Progenitor cell of endocrine pancreas (in vitro differentiated cells): ENCODE measurements around the gene VPS33A. TPM values are rescaled to one million over a fixed set of nuclear protein-coding genes. Genes with fewer than 3 reads are reported as not detected.

Experiments used
- DNase-seq: peaks from one replicate; pipeline ENCODE4 v3.0.0; 2021; ENCODE audit warnings: low spot score; ENCODE audit not compliant: unreplicated experiment
- H3K27ac Mint-ChIP-seq: 2 replicates; pipeline ENCODE4 v1.8.0; 2021; ENCODE audit warnings: mild to moderate bottlenecking, moderate library complexity, mixed read lengths
- H3K27me3 Mint-ChIP-seq: 2 replicates; pipeline ENCODE4 v1.8.0; 2021; ENCODE audit warnings: mixed read lengths
- H3K36me3 Mint-ChIP-seq: 2 replicates; pipeline ENCODE4 v1.8.0; 2022; ENCODE audit warnings: mixed read lengths; ENCODE audit not compliant: insufficient read depth
- H3K4me1 Mint-ChIP-seq: 2 replicates; pipeline ENCODE4 v1.8.0; 2021; ENCODE audit warnings: low read depth, mixed read lengths
- H3K4me3 Mint-ChIP-seq: 2 replicates; pipeline ENCODE4 v1.8.0; 2021; ENCODE audit warnings: low read depth, mild to moderate bottlenecking, moderate library complexity, mixed read lengths
- H3K9me3 Mint-ChIP-seq: 2 replicates; pipeline ENCODE4 v1.8.0; 2021; ENCODE audit warnings: low read depth, mixed read lengths
- total RNA-seq: library from RNA; stranded (reverse); gene quantifications from 2 replicates; pipeline ENCODE4 v1.2.1, GENCODE V29; 2021
- TF ChIP-seq, protein P1 (sequence below): fragments of 200-600 bp; sonication (generic); IDR thresholded peaks from one replicate; pipeline ENCODE4 v1.5.0; 2021; ENCODE audit warnings: antibody characterized with exemption, mild to moderate bottlenecking; ENCODE audit not compliant: unreplicated experiment

Gene VPS33A
- total RNA-seq, 1 donor from 2014 or later = 33.2 TPM

DNA sequence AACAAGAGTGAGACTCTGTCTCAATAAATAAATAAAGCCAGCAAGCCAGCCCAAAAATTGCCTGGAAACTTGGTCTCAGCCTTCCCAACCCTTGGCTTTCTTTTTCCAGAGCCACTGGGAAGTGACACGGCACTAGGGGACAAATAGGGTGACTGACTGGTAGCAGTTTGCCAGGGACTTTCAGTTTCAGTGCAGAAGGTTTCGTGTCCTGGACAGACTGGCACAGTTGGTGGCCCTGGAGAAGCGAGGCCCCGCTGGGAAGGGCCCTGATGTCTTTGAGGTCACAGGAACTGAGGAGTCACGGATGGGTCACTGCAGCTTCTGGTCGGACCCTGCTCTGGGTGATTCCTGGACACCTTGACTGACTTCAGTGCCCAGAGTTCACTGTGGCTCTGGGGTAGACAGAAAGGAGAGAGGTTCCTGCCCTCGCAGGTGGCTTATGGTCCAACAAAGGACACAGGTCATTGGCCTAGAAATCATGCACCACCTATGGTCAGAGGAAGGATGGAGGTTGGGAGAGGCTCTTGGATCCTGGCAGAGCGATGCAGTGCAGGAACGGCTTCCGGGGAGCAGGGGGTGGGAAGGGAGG lies 80.7 kb downstream of the VPS33A start:
- DNase-seq = no peak
- no peak overlapping the region for H3K4me3 Mint-ChIP-seq

GRCh38 chr12:122185079-122185478 lies 81.2 kb downstream of the VPS33A start:
- H3K36me3 Mint-ChIP-seq = no peaks in the 10 kb centered on the region
- H3K9me3 Mint-ChIP-seq = no peaks in the 10 kb centered on the region
- H3K4me3 Mint-ChIP-seq = no peak overlapping the region
- DNase-seq = no peak
- H3K27ac Mint-ChIP-seq = no peak overlapping the region
- TF ChIP-seq, protein P1, sequence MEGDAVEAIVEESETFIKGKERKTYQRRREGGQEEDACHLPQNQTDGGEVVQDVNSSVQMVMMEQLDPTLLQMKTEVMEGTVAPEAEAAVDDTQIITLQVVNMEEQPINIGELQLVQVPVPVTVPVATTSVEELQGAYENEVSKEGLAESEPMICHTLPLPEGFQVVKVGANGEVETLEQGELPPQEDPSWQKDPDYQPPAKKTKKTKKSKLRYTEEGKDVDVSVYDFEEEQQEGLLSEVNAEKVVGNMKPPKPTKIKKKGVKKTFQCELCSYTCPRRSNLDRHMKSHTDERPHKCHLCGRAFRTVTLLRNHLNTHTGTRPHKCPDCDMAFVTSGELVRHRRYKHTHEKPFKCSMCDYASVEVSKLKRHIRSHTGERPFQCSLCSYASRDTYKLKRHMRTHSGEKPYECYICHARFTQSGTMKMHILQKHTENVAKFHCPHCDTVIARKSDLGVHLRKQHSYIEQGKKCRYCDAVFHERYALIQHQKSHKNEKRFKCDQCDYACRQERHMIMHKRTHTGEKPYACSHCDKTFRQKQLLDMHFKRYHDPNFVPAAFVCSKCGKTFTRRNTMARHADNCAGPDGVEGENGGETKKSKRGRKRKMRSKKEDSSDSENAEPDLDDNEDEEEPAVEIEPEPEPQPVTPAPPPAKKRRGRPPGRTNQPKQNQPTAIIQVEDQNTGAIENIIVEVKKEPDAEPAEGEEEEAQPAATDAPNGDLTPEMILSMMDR = no peak
- no peaks in the 10 kb centered on the region for H3K4me1 Mint-ChIP-seq
- peaks cover 6% of the 10 kb centered on the region for H3K27me3 Mint-ChIP-seq

More for the DNA sequence above, 80.7 kb downstream of the VPS33A start:
- H3K9me3 Mint-ChIP-seq = no peaks in the 10 kb centered on the region
- H3K27ac Mint-ChIP-seq = no peak overlapping the region
- no peaks in the 10 kb centered on the region for H3K36me3 Mint-ChIP-seq
- TF ChIP-seq, protein P1 = no peak
- H3K4me1 Mint-ChIP-seq = no peaks in the 10 kb centered on the region
- peaks cover 6% of the 10 kb centered on the region for H3K27me3 Mint-ChIP-seq

- H3K4me3 Mint-ChIP-seq = peak overlapping the region; percentile 74
- TF ChIP-seq, protein P1 = no peak
- peaks cover 8% of the 10 kb centered on the region for H3K27me3 Mint-ChIP-seq
- no peaks in the 10 kb centered on the region for H3K36me3 Mint-ChIP-seq
- no peaks in the 10 kb centered on the region for H3K4me1 Mint-ChIP-seq
- DNase-seq = no peak
- no peak overlapping the region for H3K27ac Mint-ChIP-seq
- H3K9me3 Mint-ChIP-seq = no peaks in the 10 kb centered on the region
Measured at GRCh38 chr12:122184517-122184916, 81.8 kb downstream of the VPS33A start.

GRCh38 chr12:122183588-122183940 lies 82.7 kb downstream of the VPS33A start:
- Mint-ChIP-seq H3K27ac (no peak overlapping the region), H3K27me3 (peaks cover 8% of the 10 kb centered on the region), H3K4me1 (no peaks in the 10 kb centered on the region), H3K9me3 (no peaks in the 10 kb centered on the region), H3K4me3 (peak overlapping the region; percentile 74), H3K36me3 (no peaks in the 10 kb centered on the region)
- TF ChIP-seq, protein P1 = no peak
- no peak for DNase-seq

DNA sequence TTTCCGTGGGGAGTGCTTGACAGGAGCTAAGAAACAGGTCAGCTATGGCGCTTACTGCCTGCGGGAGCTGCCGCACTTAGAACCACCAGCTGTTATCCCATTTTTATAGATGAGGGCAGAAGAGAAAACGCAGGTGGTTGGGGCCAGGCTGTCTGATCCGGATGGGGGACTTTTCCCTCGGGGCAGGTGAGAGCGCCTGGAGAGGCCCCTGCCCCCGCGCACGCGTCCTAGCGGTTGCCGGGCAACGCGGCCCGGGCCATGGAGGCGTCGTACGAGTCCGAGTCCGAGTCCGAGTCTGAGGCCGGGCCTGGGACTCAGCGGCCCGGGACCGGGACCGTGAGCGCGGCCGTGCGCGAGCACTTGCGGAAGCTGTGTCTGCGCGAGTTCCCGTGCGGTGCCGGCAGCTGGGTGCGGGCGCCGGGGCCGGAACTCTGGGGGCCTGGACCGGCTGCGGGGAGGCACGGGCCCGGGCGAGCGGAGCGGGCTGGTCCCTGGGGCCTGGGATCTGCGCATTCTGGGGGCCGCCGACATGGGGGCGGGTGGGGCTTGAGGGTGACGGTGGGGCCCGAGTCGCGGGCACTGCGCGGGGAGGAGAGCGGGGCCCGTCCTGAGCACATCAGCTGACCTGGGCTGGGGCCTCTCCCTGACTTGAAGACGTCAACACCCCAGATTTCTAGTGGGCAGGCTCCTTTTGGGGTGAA lies 83.3 kb downstream of the VPS33A start, which contains the start of gene LRRC43:
LRRC43 (plus strand) TSS at position 237 of the 701 bp plus-strand sequence; CDS start at position 259, 22 bp downstream.
- DNase-seq = peak; percentile 61
- Mint-ChIP-seq H3K4me1 (no peaks in the 10 kb centered on the region), H3K36me3 (no peaks in the 10 kb centered on the region), H3K27ac (peak within 1 kb of the TSS; percentile 67), H3K9me3 (no peaks in the 10 kb centered on the region), H3K4me3 (peak within 1 kb of the TSS; percentile 74), H3K27me3 (peaks cover 8% of the 10 kb centered on the region)
- TF ChIP-seq, protein P1 = no peak

Other genes starting within 250 kb of the VPS33A start
- gene BCL7A, start 244.6 kb downstream of the VPS33A start, total RNA-seq = 43.7 and 49.3 TPM in 2 replicates
- 48.6 and 48.7 TPM in 2 replicates for gene MLXIP, start 187.7 kb downstream of the VPS33A start, total RNA-seq
- gene IL31, start 92.3 kb downstream of the VPS33A start, total RNA-seq = not detected in 2 replicates
- gene LRRC43, start 83.4 kb downstream of the VPS33A start, total RNA-seq = 5.4 and 5.5 TPM in 2 replicates
- gene B3GNT4, start 62.8 kb downstream of the VPS33A start, total RNA-seq = 0.27 and 0.91 TPM in 2 replicates
- gene DIABLO, start 40.4 kb downstream of the VPS33A start, total RNA-seq = 63.8 and 65.3 TPM in 2 replicates
- gene CLIP1, start 156.2 kb upstream of the VPS33A start, total RNA-seq = 78.6 and 81.8 TPM in 2 replicates
- 33.4 and 34.9 TPM in 2 replicates for gene ZCCHC8, start 234.4 kb upstream of the VPS33A start, total RNA-seq